IPS-18c (cell line): Measurements from ENCODE around the gene EPM2AIP1.
"Not testable (repeated sequence)": the region's sequence is repeated elsewhere in the genome, so short reads cannot be mapped to it uniquely, and the experiment has no call there.

Experiments
- H3K4me3 ChIP-seq: 2 replicates; pipeline ENCODE4 v1.7.0; 2013; ENCODE audit warnings: low read depth, mild to moderate bottlenecking, low read length, moderate library complexity; ENCODE audit not compliant: insufficient read depth
- H3K9me3 ChIP-seq: one replicate; pipeline ENCODE4 v1.6.1; 2013; ENCODE audit warnings: mild to moderate bottlenecking, low read length, moderate library complexity; ENCODE audit not compliant: control insufficient read depth, insufficient read depth

Gene EPM2AIP1

DNA sequence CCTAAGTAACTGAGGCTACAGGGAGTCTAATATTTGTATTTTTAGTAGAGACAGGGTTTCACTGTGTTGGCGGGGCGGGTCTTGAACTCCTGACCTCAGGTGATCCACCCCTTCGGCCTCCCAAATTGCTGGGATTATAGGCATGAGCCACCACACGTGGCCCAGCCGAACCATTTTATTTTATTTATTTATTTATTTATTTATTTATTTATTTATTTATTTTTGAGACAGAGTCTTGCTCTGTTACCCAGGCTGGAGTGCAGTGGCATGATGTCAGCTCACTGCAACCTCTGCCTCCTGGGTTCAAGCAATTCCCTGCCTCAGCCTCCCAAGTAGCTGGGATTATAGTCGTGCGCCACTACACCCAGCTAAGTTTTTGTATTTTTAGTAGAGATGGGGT, 29.9 kb downstream of the EPM2AIP1 start:
- not testable (repeated sequence) for H3K9me3 ChIP-seq, H3K4me3 ChIP-seq

DNA sequence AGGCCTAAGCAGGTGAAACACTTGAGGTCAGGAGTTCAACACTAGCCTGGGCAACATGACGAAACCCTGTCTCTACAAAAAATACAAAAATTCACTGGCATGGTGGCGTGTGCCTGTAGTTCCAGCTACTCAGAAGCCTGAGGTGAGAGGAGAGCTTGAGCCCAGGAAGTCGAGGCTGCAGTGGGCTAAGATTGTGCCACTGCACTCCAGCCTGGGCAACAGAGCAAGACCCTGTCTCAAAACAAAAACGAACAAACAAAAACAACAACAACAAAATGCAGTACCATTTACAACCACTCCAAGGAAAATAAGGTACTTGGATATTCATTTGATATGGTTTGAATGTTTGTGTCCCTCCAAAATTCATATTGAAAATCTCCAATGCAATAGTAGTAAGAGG, 32.4 kb downstream of the EPM2AIP1 start:
- H3K9me3 ChIP-seq = no peaks in the 10 kb centered on the region
- no peak overlapping the region for H3K4me3 ChIP-seq

DNA sequence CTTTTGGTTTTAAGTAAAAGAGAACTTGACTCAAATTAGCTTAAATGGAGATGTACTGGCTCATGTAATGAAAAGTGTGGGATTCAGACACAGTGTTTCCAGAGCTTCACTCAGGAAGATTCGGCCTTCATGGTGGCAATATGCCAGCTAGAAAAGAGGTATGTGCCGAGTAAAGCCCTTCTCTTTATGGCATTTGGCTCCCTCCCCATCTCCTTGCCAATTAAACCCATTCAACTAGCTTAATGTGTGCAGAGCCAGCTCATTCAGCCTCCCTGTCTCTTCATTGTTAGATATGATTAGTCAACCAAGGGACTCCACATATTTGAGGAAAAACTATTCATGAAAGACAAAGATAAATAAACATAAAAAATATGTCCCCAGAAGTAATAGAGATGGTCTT, 33.1 kb downstream of the EPM2AIP1 start:
- Histone ChIP-seq H3K4me3 (no peak overlapping the region), H3K9me3 (no peaks in the 10 kb centered on the region)

DNA sequence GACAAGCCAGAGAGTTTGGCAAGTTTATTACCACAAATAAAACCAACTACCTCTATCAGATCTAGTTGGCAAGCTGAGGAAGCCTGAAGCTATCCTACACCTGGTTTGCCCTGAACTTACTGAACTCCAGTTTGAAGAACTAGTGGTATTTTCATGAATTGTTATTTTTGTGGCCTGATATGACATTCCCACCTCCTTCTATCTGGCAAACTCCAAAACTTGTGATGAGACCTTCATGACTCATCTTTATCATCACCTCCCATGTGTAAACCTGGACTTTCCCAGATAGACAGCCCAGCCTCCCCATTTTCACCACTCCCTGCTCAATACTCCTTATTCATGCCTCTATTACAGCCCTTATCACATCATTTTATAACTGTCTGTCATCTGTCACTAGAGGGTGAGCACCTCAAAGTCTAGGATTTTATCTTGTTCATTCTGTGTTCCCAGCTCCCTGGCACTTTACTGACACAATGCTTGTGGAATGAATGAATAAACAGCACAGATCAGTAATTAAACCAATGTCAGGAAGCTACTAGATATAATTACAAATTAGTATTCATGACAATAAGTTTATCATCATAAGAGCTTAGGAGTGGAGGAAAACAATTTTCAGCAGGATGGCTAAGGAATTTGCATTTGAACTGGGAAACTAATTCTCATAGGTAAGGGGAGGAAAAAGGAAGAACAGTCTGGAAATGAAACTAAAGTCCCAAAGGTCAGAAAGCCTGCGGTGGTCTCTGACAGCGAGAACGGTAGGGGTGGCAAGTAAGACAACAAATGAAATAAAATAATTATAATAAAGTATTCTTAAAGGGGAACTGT, 34.9 kb downstream of the EPM2AIP1 start:
- Histone ChIP-seq H3K9me3 (no peaks in the 10 kb centered on the region), H3K4me3 (no peak overlapping the region)

DNA sequence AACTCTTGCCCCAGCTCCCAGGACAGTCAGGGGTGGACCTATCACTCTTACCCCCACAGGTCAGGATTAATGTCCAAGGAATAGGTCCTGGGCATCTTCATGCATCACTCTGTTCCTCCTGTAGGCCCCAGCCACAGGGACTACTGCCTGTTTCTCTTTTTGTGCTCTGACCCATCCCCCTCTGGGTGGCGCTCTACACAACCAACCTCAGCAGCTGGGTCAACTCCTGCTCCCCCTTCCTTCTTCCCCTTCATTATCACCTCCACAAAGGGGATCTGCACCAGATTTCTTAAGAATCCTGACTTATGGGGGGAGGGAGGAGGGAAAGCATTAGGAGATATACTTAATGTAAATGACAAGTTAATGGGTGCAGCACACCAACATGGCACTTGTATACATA, 35.9 kb downstream of the EPM2AIP1 start:
- Histone ChIP-seq H3K4me3 (no peak overlapping the region), H3K9me3 (no peaks in the 10 kb centered on the region)

DNA sequence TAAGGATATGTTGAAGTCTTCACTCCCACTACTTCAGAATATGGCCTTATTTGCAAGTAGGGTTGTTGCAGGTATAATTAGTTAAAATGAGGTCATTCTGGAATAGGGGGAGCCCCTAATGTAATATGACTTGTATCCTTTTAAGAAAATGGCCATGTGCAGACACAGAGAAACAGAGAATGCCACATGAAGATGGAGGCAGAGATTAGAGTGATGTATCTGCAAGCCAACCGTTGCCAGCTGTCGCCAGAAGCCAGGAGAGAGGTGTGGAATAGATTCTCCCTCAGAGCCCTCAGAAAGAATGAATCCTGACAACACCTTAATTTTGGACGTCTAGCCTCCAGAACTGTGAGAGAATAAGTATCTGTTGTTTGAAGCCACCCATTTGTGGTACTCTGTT, 36.8 kb downstream of the EPM2AIP1 start:
- H3K9me3 ChIP-seq = no peaks in the 10 kb centered on the region
- no peak overlapping the region for H3K4me3 ChIP-seq

DNA sequence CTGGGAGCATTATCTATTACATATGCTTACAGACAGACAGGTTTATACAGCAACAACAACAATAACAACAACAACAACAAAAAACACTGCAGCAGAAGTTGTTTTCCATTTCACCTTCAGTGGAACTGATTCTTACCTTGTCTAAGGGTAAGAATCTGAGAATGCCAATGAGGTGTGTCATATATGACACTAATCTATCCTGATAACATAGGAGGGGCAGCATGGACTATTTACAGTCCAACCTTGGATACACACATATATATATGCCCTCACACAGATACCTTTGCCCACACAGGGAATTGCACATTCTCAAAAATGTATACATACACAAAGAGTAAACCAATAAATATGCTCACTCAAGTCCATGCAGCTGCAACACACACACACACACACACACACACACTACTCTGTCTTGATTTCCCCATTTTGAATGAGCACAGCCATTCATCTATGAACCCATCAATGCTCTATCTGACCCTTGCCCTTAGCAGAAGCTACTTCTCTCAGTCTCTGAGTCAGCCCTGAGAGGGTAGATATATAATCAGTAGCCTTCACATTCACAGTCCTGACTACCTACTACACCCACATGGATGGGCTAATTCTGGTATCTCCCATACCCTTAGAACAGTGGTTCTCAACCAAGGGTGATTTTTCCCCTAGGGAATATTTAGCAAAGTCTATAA, 38.3 kb downstream of the EPM2AIP1 start:
- Histone ChIP-seq H3K4me3 (no peak overlapping the region), H3K9me3 (no peaks in the 10 kb centered on the region)

DNA sequence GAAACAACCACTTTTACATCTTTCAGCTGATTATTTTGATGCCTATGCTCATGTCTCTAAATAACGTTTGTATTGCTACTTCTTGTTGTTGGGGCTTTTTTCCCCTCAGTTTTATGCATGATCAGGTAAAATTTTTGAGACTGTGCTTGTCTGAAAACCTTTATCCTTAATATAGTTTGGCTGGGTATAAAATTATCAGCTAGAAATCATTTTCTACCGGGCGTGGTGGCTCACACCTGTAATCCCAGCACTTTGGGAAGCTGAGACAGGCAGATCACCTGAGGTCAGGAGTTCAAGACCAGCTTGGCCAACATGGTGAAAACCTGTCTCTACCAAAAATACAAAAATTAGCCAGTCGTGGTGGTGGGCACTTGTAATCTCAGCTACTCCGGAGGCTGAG, 45.1 kb downstream of the EPM2AIP1 start:
- not testable (repeated sequence) for H3K9me3 ChIP-seq, H3K4me3 ChIP-seq

DNA sequence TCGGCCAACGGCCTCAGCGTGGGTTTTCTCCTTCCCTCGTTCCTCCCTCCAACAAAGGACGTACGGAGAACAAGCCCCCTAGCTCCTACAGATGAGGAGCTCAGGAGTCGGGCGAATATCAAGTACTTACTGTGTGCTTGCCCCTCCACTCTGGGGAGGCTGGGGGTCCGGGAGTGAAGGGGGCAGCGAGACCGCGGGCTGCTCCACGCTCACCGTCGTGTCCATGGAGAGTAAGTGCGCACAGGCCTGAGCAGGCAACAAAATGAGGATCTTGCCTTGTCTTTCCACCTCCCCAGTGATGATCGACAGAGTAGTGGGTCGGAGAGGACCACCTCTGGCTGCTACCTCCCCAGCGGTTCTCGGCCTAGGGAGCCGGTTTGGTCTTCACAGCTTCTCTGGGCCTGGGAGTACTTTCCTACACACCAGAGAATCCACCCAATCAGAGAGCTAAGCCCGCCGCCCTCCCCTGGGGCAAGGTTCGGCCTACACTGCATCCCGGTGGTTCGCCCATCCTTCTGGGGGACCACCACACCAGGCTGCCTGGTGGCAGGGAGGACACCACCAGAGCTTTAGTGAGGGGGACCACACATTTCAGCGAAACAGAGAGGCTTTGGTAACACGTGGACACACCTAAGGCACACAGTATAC, 47.5 kb downstream of the EPM2AIP1 start:
- H3K9me3 ChIP-seq = no peaks in the 10 kb centered on the region
- H3K4me3 ChIP-seq = peak overlapping the region; percentile 72

DNA sequence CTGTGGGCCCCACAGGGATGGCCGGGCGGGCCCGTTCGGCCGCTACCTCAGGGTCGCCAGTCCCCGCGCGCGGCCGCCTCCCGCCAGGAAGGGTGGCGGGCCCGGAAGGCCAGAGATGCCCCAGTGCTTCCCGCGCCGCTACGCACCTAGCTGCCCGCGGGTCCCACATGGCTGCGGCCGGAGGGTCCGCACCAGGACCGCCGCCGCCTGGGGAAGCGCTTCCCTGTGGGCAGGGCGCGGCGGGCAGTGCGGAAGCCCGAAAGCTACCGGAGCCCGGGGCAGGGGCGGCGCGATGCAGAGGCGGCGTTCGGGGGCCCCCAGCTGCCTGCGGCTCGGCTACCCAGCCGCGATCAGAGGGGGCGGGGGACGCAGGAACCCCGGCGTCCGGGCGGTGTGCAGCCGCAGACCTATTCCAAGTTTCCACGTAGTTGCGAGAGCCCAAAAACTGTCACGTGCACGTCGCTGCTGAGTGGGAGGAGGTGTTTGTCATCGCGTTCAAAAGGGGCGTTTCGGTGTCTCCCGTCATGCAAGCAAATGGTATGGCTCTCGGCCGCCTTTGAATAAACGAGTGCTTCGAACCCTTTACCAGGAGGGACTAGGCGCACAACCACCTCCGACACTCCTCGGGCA, 48.2 kb downstream of the EPM2AIP1 start, which contains the start of gene TRANK1:
Gene TRANK1 (minus strand): TSS at position 414 of the 630 bp plus-strand sequence. CDS start 245 bp downstream, at position 169.
- Histone ChIP-seq H3K9me3 (no peaks in the 10 kb centered on the region), H3K4me3 (peak within 1 kb of the TSS; percentile 72)

DNA sequence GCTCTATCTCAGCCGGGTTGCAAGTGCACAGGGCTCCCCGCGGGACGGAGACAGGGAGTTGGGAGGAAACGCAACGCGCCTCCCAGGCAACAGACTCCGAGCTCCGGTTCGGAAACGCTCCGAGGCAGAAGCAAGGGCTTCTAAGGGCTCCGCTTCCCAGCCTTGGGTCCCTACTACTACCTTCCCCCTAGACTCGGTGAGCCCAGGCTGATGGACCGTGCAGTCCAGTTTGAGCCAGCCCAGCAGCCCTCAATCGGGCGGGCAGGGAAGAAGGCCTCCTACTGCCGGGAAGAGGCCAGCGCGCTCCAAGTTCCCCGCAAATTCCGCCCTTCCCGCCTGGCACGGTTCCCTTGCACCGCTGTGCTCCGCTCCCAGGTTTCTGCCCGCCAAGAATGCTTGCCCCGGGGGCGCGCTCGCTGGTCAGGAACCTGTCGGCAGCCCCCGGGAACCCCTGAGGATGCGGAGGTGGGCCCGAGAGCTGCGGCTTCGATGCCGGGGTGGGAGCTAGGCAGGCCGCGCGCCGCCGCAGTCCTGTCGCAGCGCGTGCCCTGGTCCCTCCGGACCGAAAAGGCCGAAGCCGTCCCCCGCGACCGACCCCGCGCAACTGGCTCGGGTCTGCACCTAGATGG, 48.8 kb downstream of the EPM2AIP1 start:
- peak overlapping the region; percentile 72 for H3K4me3 ChIP-seq
- no peaks in the 10 kb centered on the region for H3K9me3 ChIP-seq

DNA sequence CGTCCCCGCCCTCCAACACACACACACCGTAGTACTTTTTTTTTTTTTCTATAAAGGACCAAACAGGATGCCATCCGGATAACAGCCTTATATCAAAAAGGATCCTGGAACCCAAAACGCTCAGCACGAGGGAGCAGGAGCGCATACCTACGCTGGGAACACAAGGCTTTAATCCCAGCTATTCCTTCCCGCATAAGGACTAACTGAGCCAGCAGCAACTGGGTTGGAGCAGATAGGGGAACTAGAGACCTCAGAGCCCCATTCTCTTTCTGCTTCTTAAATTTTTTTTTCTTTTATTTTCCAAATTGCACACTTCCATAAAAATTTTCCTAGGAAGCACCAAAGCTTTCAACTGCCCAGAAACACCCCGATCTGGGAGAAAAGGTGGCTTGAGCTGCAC, 49.3 kb downstream of the EPM2AIP1 start:
- Histone ChIP-seq H3K4me3 (peak overlapping the region; percentile 72), H3K9me3 (no peaks in the 10 kb centered on the region)

DNA sequence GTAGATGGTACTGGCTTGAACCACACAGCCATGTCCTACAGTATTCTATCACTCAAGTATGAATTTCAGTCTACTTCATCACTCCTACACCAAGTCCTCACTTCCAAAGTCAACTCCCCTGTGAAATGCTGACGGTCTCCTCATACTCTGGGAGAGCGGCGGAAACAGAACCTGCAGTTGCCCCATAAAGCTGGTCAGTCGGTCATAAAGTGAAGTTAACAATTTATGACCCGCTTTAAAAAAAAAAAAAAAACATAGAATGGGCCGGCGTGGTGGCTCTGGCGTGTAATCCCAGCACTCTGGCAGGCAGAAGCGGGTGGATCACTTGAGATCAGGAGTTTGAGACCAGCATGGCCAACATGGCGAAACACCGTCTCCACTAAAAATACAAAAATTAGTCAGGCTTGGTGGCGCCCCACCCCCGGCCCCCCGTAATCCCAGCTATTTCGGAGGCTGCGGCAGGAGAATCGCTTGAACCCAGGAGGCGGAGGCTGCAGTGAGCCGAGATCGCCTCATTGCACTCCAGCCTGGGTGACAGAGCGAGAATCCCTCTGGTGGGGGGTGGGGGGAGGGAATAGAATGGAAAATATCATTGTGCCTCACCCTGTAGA, 50.2 kb downstream of the EPM2AIP1 start:
- Histone ChIP-seq H3K4me3 (no peak overlapping the region), H3K9me3 (no peaks in the 10 kb centered on the region)

DNA sequence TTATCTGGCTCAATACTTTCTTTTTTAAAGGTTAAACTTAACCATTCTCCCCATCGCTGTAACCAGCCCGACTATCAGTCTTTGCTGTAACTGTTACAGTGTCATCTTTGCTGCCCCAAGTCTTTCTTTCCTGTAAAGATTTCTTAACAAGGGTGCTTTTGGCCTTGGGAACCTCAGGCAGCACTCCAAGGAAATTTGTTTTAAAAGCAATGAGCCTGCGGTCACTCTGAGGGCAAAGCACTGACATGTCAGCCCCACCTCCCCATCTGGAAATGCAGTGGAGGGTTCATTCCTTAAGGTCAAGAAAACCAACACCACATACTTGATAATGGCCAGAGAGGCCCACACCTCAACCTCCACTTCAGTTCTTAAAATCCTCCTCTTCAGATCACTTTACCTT, 51.3 kb downstream of the EPM2AIP1 start:
- Histone ChIP-seq H3K4me3 (no peak overlapping the region), H3K9me3 (no peaks in the 10 kb centered on the region)

DNA sequence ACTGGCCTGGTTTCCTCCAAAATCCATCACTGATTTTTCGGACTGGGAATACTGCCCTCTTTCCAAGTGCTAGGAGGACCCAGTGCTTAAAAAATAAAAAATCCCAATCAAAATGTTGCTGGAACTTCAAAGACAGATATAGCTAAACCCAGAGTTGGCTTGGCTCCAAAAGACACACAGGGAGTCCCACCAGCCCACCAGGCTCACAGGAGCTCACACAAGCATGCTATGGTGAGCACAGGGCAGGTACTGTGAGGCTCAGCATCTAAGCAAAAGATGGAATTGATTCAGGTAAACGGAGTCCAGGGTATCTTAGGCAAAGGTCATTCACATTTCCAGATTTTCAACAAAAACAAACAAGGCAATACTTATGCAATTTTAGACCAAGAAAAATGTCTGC, 51.8 kb downstream of the EPM2AIP1 start:
- Histone ChIP-seq H3K4me3 (no peak overlapping the region), H3K9me3 (no peaks in the 10 kb centered on the region)

DNA sequence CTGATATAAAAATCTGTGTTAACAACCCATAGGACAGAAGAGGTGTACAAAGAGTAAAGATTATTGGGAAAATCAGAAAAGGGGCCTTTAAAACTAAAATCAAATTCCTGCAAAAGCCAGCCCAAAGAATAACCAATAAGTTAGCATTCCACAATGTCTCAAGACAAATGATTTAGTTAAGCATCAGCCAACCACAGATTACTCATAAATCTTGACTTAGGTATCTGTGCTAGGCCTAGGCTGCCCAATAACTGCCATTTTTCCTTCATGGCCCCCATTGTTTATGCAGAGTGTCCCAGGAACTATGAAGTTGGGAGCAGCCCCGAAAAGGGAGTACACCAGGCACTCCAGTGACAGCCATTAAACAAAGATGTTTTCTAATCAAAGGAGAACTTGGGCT, 55.4 kb downstream of the EPM2AIP1 start:
- Histone ChIP-seq H3K4me3 (no peak overlapping the region), H3K9me3 (peaks cover 2% of the 10 kb centered on the region)
